TTC549 (cell line): ENCODE results near the gene PPP6R3.
"Not testable (repeated sequence)": the region's sequence is repeated elsewhere in the genome, so short reads cannot be mapped to it uniquely, and the experiment has no call there.

Experiments
- FAIRE-seq: peaks from 2 replicates; lab custom pipeline; 2012; peaks lifted over from hg19 to GRCh38; lab: Jason Lieb, UNC

PPP6R3 gene

GRCh38 chr11:68525336-68525735, 64.8 kb downstream of the PPP6R3 start:
- no peak for FAIRE-seq

GRCh38 chr11:68525930-68526329, 65.4 kb downstream of the PPP6R3 start:
- no peak for FAIRE-seq

- no peak for FAIRE-seq
Measured at GRCh38 chr11:68527585-68527984, 67.0 kb downstream of the PPP6R3 start.

- no peak for FAIRE-seq
Measured at GRCh38 chr11:68528630-68529029, 68.1 kb downstream of the PPP6R3 start.

GRCh38 chr11:68531129-68531693, 70.7 kb downstream of the PPP6R3 start:
- no peak for FAIRE-seq

GRCh38 chr11:68532727-68533369, 72.3 kb downstream of the PPP6R3 start:
- no peak for FAIRE-seq

- no peak for FAIRE-seq
Measured at GRCh38 chr11:68533945-68534344, 73.4 kb downstream of the PPP6R3 start.

- no peak for FAIRE-seq
Measured at GRCh38 chr11:68535098-68535497, 74.5 kb downstream of the PPP6R3 start.

- no peak for FAIRE-seq
Measured at GRCh38 chr11:68536706-68537105, 76.2 kb downstream of the PPP6R3 start.

- no peak for FAIRE-seq
Measured at GRCh38 chr11:68538025-68538424, 77.5 kb downstream of the PPP6R3 start.

GRCh38 chr11:68539395-68539794, 78.8 kb downstream of the PPP6R3 start:
- no peak for FAIRE-seq

GRCh38 chr11:68540504-68540903, 80.0 kb downstream of the PPP6R3 start:
- FAIRE-seq, result not testable (repeated sequence)

GRCh38 chr11:68541116-68541515, 80.6 kb downstream of the PPP6R3 start:
- FAIRE-seq, result no peak

- no peak for FAIRE-seq
Measured at GRCh38 chr11:68541991-68542390, 81.4 kb downstream of the PPP6R3 start.

- no peak for FAIRE-seq
Measured at GRCh38 chr11:68542617-68543016, 82.1 kb downstream of the PPP6R3 start.

GRCh38 chr11:68543594-68543993, 83.0 kb downstream of the PPP6R3 start:
- FAIRE-seq, result no peak

- FAIRE-seq, result no peak
Measured at GRCh38 chr11:68545347-68545746, 84.8 kb downstream of the PPP6R3 start.

GRCh38 chr11:68545796-68546195, 85.2 kb downstream of the PPP6R3 start:
- FAIRE-seq, result no peak

- no peak for FAIRE-seq
Measured at GRCh38 chr11:68546555-68546954, 86.0 kb downstream of the PPP6R3 start.

GRCh38 chr11:68549789-68550484, 89.4 kb downstream of the PPP6R3 start:
- no peak for FAIRE-seq

GRCh38 chr11:68550485-68550817, 89.9 kb downstream of the PPP6R3 start:
- FAIRE-seq, result no peak

- no peak for FAIRE-seq
Measured at GRCh38 chr11:68551223-68551622, 90.7 kb downstream of the PPP6R3 start.

- no peak for FAIRE-seq
Measured at GRCh38 chr11:68551777-68552176, 91.2 kb downstream of the PPP6R3 start.

- no peak for FAIRE-seq
Measured at GRCh38 chr11:68552542-68552941, 92.0 kb downstream of the PPP6R3 start.
